Measurements from ENCODE around the gene GRHL3.

Gene GRHL3

DNA sequence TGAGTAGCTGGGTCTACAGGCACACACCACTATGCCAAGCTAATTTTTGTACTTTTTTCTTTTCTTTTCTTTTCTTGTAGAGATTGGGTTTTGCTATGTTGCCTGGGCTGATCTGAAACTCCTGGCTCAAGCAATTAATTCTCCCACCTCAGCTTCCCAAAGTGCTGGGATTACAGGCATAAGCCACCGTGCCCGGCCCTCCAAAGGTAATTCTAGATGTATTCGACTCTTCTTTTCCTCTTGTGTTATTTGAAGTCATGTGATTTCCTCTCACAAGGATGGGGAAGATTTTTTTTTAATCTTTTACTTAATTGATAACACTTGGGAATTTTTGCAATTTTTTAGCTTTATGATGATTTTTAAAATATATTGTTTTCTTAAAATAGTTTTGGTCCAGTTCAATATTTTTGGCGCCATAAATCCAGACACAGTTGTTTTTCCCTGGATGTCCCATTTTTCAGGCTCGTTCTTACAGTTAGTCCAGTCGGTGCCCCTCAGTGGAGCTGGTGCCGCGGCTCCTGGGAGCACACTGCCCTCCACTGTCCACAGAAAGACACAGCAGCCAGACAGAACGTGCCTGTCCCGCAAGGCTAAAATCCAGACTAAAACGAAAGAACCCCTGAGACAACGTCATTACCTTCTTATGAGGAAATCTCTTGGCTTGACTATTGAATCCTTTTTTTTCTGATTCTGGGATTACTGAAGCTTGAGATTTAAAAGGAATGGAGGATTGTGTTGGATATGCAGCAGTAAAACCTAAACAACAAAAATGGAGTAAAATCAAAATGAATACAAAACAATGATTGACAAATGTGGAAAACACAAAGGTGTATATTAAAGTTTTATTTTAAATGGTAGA, 72.0 kb downstream of the GRHL3 start:
- Histone ChIP-seq H3K4me3 (ENCODE audit: low read depth, low read length) (no peak overlapping the region), H4K8ac (ENCODE audit: low read depth, low read length) (no peak overlapping the region), H3K9me3 (ENCODE audit: insufficient read depth, low read depth, low read length) (peaks cover 3% of the 10 kb centered on the region), H3K36me3 (ENCODE audit: control insufficient read depth in 1 of 2, insufficient read depth in 2 of 2, low read length in 2 of 2) (peaks cover 1 to 4% of the 10 kb centered on the region in 2 experiments), H4K12ac (ENCODE audit: low read depth, low read length) (no peak overlapping the region), H3K14ac (ENCODE audit: low read length) (no peak overlapping the region), H2BK120ac (ENCODE audit: insufficient read depth, low read length, poor library complexity) (no peak overlapping the region), H3K23ac (ENCODE audit: low read length) (no peak overlapping the region), H3K79me2 (ENCODE audit: control insufficient read depth, insufficient read depth, low read length, poor library complexity) (no peaks in the 10 kb centered on the region), H3K27ac (ENCODE audit: low read depth, low read length) (no peak overlapping the region), H3K4me2 (ENCODE audit: low read length) (no peak overlapping the region), H2BK12ac (ENCODE audit: low read length) (no peak overlapping the region), H2AFZ (ENCODE audit: insufficient read depth, low read length, poor library complexity) (no peak overlapping the region), H3K4me1 (ENCODE audit: control insufficient read depth in 1 of 2, insufficient read depth in 2 of 2, low read length in 2 of 2) (no peaks in the 10 kb centered on the region), H2AK5ac (ENCODE audit: low read length) (no peak overlapping the region), H3K79me1 (ENCODE audit: low read length) (no peaks in the 10 kb centered on the region), H3K4ac (ENCODE audit: low read depth, low read length) (no peak overlapping the region), H4K91ac (ENCODE audit: low read depth, low read length) (no peak overlapping the region), H3K27me3 (ENCODE audit: insufficient read depth, low read length) (no peaks in the 10 kb centered on the region), H3K18ac (ENCODE audit: low read length) (no peak overlapping the region), H2BK5ac (ENCODE audit: low read depth, low read length, poor library complexity) (no peak overlapping the region), H3K9ac (ENCODE audit: low read length) (no peak overlapping the region)
- DNase-seq, result peak; percentile 75 to 87
- WGBS (ENCODE audit: extremely low coverage, insufficient coverage, insufficient read length), result no CpG with 5 or more reads among the region's 12 CpGs

DNA sequence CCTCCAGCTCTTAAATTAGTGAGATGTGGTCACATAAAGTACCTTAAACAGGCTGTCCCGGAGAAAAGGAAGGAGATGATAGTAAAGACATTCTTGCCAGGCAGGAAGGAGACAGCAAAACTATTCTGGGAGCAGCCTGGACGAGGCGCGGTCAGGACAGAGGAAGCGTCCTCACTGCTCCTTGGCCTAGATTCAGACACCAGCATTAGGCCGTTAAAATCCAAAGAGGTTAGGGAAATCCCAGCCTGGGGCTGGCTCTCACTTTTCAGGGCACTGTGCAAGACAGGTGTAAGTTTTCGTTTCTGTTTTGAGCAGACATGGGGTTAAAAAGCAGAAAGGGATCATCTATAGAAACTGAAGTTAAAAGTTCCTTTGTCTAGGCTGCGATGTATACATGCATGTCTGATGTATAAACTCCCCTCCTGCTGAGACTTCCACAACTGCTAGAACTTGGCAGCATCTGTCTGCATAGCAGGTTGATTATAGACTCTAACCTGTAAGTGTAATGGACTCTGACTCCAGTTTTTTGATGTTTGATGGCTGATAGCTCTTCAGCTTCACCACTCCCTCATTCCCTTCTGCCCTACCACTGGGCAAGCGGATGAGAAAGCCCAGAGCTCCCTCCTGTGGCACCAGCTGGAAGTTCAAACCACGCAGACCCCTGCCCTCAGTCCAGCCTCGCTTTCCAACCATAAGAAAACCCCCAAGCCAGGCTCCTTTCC, 72.9 kb downstream of the GRHL3 start:
- Histone ChIP-seq H3K4ac (ENCODE audit: low read depth, low read length) (no peak overlapping the region), H3K79me1 (ENCODE audit: low read length) (no peaks in the 10 kb centered on the region), H2AK5ac (ENCODE audit: low read length) (no peak overlapping the region), H4K8ac (ENCODE audit: low read depth, low read length) (no peak overlapping the region), H3K4me1 (ENCODE audit: control insufficient read depth in 1 of 2, insufficient read depth in 2 of 2, low read length in 2 of 2) (no peaks in the 10 kb centered on the region), H3K36me3 (ENCODE audit: control insufficient read depth in 1 of 2, insufficient read depth in 2 of 2, low read length in 2 of 2) (peaks cover 1 to 4% of the 10 kb centered on the region in 2 experiments), H3K79me2 (ENCODE audit: control insufficient read depth, insufficient read depth, low read length, poor library complexity) (no peaks in the 10 kb centered on the region), H2BK120ac (ENCODE audit: insufficient read depth, low read length, poor library complexity) (no peak overlapping the region), H3K9me3 (ENCODE audit: insufficient read depth, low read depth, low read length) (no peaks in the 10 kb centered on the region), H3K23ac (ENCODE audit: low read length) (no peak overlapping the region), H4K12ac (ENCODE audit: low read depth, low read length) (no peak overlapping the region), H3K4me2 (ENCODE audit: low read length) (no peak overlapping the region), H2BK12ac (ENCODE audit: low read length) (no peak overlapping the region), H2AFZ (ENCODE audit: insufficient read depth, low read length, poor library complexity) (no peak overlapping the region), H3K27ac (ENCODE audit: low read depth, low read length) (no peak overlapping the region), H3K18ac (ENCODE audit: low read length) (no peak overlapping the region), H4K91ac (ENCODE audit: low read depth, low read length) (no peak overlapping the region), H3K4me3 (ENCODE audit: low read depth, low read length) (no peak overlapping the region), H2BK5ac (ENCODE audit: low read depth, low read length, poor library complexity) (no peak overlapping the region), H3K14ac (ENCODE audit: low read length) (no peak overlapping the region), H3K9ac (ENCODE audit: low read length) (no peak overlapping the region), H3K27me3 (ENCODE audit: insufficient read depth, low read length) (no peaks in the 10 kb centered on the region)
- DNase-seq, result peak in 1 of 2 donors; percentile 75
- WGBS (ENCODE audit: extremely low coverage, insufficient coverage, insufficient read length), result no CpG with 5 or more reads among the region's 11 CpGs

DNA sequence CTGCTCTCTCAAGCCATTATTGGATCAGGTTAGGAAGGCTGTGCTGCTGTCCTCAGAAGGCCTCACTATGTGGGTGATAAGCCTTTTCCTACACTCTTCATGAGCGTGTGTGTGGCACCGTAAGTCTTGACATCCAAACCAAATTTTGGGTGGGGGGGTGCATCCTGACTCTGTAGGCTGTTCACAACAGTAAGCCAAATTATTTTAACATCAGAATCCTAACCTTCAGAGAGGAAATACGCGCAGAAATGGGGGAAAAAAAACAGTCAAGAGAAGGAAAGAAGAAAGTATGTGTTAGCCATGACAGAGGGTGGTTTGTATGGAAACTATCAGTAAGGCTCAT, 73.4 kb downstream of the GRHL3 start:
- Histone ChIP-seq H2BK12ac (ENCODE audit: low read length) (no peak overlapping the region), H4K12ac (ENCODE audit: low read depth, low read length) (no peak overlapping the region), H4K91ac (ENCODE audit: low read depth, low read length) (no peak overlapping the region), H3K4me2 (ENCODE audit: low read length) (no peak overlapping the region), H3K27me3 (ENCODE audit: insufficient read depth, low read length) (no peaks in the 10 kb centered on the region), H3K23ac (ENCODE audit: low read length) (no peak overlapping the region), H3K4ac (ENCODE audit: low read depth, low read length) (no peak overlapping the region), H3K27ac (ENCODE audit: low read depth, low read length) (no peak overlapping the region), H3K18ac (ENCODE audit: low read length) (no peak overlapping the region), H2BK120ac (ENCODE audit: insufficient read depth, low read length, poor library complexity) (no peak overlapping the region), H3K9me3 (ENCODE audit: insufficient read depth, low read depth, low read length) (no peaks in the 10 kb centered on the region), H3K79me1 (ENCODE audit: low read length) (no peaks in the 10 kb centered on the region), H3K79me2 (ENCODE audit: control insufficient read depth, insufficient read depth, low read length, poor library complexity) (no peaks in the 10 kb centered on the region), H3K4me1 (ENCODE audit: control insufficient read depth in 1 of 2, insufficient read depth in 2 of 2, low read length in 2 of 2) (no peaks in the 10 kb centered on the region), H3K9ac (ENCODE audit: low read length) (no peak overlapping the region), H3K14ac (ENCODE audit: low read length) (no peak overlapping the region), H2AK5ac (ENCODE audit: low read length) (no peak overlapping the region), H3K4me3 (ENCODE audit: low read depth, low read length) (no peak overlapping the region), H4K8ac (ENCODE audit: low read depth, low read length) (no peak overlapping the region), H2AFZ (ENCODE audit: insufficient read depth, low read length, poor library complexity) (no peak overlapping the region), H3K36me3 (ENCODE audit: control insufficient read depth in 1 of 2, insufficient read depth in 2 of 2, low read length in 2 of 2) (peaks cover 1 to 4% of the 10 kb centered on the region in 2 experiments), H2BK5ac (ENCODE audit: low read depth, low read length, poor library complexity) (peak overlapping the region; percentile 23)
- no CpG with 5 or more reads among the region's 4 CpGs for WGBS (ENCODE audit: extremely low coverage, insufficient coverage, insufficient read length)
- no peak for DNase-seq

DNA sequence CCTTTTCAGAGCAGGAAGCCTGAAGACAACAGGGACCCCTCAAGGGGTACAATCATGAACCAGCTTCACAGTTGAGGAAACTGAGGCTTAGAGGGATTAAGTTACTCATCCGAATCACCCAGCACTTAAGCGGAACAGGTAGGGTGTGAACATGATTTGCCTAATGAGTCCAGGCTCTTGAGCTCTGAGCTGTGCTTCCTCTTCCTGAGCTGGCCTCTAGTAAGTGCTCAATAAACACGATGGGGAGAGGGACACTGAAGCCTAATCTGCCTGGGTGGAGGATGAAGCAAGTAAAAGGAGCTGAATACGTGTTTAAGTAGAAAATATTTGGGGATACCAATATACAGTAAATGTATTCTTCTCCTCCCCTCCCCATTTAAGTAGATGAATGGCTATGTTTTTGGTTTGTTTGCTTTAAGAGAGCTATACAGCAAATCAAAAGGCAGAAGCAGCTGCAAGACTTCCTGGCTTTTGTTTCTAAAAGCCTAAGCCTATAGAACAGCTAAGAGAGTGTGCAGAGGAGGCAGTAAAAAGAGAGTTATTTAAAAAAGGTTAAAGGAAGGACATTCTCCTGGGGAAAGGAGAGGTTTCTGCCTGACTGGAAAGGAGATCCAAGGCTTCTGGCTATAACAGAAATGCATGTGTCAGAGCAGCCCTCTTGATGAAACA, 74.0 kb downstream of the GRHL3 start:
- Histone ChIP-seq H3K4me1 (ENCODE audit: control insufficient read depth in 1 of 2, insufficient read depth in 2 of 2, low read length in 2 of 2) (no peaks in the 10 kb centered on the region), H2BK120ac (ENCODE audit: insufficient read depth, low read length, poor library complexity) (no peak overlapping the region), H3K4me3 (ENCODE audit: low read depth, low read length) (no peak overlapping the region), H2AFZ (ENCODE audit: insufficient read depth, low read length, poor library complexity) (no peak overlapping the region), H3K23ac (ENCODE audit: low read length) (no peak overlapping the region), H2BK12ac (ENCODE audit: low read length) (no peak overlapping the region), H3K14ac (ENCODE audit: low read length) (no peak overlapping the region), H2AK5ac (ENCODE audit: low read length) (peak overlapping the region; percentile 62), H3K9me3 (ENCODE audit: insufficient read depth, low read depth, low read length) (no peaks in the 10 kb centered on the region), H2BK5ac (ENCODE audit: low read depth, low read length, poor library complexity) (no peak overlapping the region), H4K91ac (ENCODE audit: low read depth, low read length) (no peak overlapping the region), H3K4ac (ENCODE audit: low read depth, low read length) (no peak overlapping the region), H3K18ac (ENCODE audit: low read length) (no peak overlapping the region), H3K79me2 (ENCODE audit: control insufficient read depth, insufficient read depth, low read length, poor library complexity) (no peaks in the 10 kb centered on the region), H3K36me3 (ENCODE audit: control insufficient read depth in 1 of 2, insufficient read depth in 2 of 2, low read length in 2 of 2) (peaks cover 1 to 4% of the 10 kb centered on the region in 2 experiments), H3K27me3 (ENCODE audit: insufficient read depth, low read length) (no peaks in the 10 kb centered on the region), H4K12ac (ENCODE audit: low read depth, low read length) (no peak overlapping the region), H3K79me1 (ENCODE audit: low read length) (no peaks in the 10 kb centered on the region), H3K27ac (ENCODE audit: low read depth, low read length) (no peak overlapping the region), H3K4me2 (ENCODE audit: low read length) (no peak overlapping the region), H4K8ac (ENCODE audit: low read depth, low read length) (no peak overlapping the region), H3K9ac (ENCODE audit: low read length) (no peak overlapping the region)
- WGBS (ENCODE audit: extremely low coverage, insufficient coverage, insufficient read length), result no CpG with 5 or more reads among the region's 4 CpGs
- DNase-seq, result no peak
